B cell (primary cell): Measurements from ENCODE around the gene HSPA12B. TPM values are rescaled to one million over a fixed set of nuclear protein-coding genes. Genes with fewer than 3 reads are reported as not detected.

ENCODE experiments used
- ATAC-seq: fragments of 200-7000 bp; cut with Tn5 transposase; one replicate; pipeline ENCODE4 v1.10.0; 2021; ENCODE audit warnings: low read depth, mild to moderate bottlenecking, moderate number of reproducible peaks, moderate library complexity
- CTCF ChIA-PET: fragments of 350-600 bp; sonication (Branson Sonifier 250); formaldehyde crosslinking; loops from one replicate; lab custom pipeline; 2021; ENCODE audit warnings: antibody characterized with exemption, inconsistent platforms; lab: Charles Lee
- POLR2A ChIA-PET: fragments of 350-600 bp; sonication (Branson Sonifier 250); formaldehyde crosslinking; loops from one replicate; lab custom pipeline; 2021; ENCODE audit warnings: antibody characterized with exemption; lab: Charles Lee
- DNase-seq: peaks from one replicate; pipeline ENCODE4 v3.0.0; 2013
- H2AFZ ChIP-seq: 2 replicates; pipeline ENCODE4 v1.6.1; 2012; ENCODE audit warnings: mild to moderate bottlenecking, low read depth, low read length; ENCODE audit not compliant: insufficient read depth, poor library complexity, severe bottlenecking
- H3K27ac ChIP-seq, 2 donors: 1 replicate in 1 of 2; 2 replicates in 1 of 2; pipeline ENCODE4 v1.5.1; 2012 to 2013; ENCODE audit warnings: low read length in 2 of 2, mild to moderate bottlenecking in 2 of 2, moderate library complexity in 1 of 2
- H3K27me3 ChIP-seq, 4 experiments: fragments of 200-600 bp in 1 of 4; sonication (generic) in 1 of 4; replicated peaks in 1 of 4; 1 replicate in 2 of 4; 2 replicates in 2 of 4; pipeline versions ENCODE4 v1.6.1 to v1.7.0; 2013 to 2016; ENCODE audit warnings: low read length in 3 of 4, mild to moderate bottlenecking in 2 of 4, mixed read lengths in 1 of 4, moderate library complexity in 1 of 4; ENCODE audit not compliant: insufficient read depth in 4 of 4, control insufficient read depth in 3 of 4; ENCODE audit errors: control extremely low read depth in 1 of 4
- H3K36me3 ChIP-seq, 2 experiments: replicated peaks in 1 of 2; 1 replicate in 1 of 2; 2 replicates in 1 of 2; pipeline versions ENCODE4 v1.6.1 to v1.7.1; 2013; ENCODE audit warnings: low read length in 1 of 2; ENCODE audit not compliant: insufficient read depth in 2 of 2, control insufficient read depth in 1 of 2; ENCODE audit errors: control extremely low read depth in 1 of 2, extremely low read depth in 1 of 2
- H3K4me1 ChIP-seq, 2 donors: fragments of 200-600 bp in 1 of 2; sonication (generic) in 1 of 2; 1 replicate in 1 of 2; 2 replicates in 1 of 2; pipeline versions ENCODE4 v1.5.1 to v1.6.1; 2013 to 2017; ENCODE audit warnings: low read length in 2 of 2; ENCODE audit not compliant: control insufficient read depth in 2 of 2, insufficient read depth in 2 of 2
- H3K4me2 ChIP-seq: replicated peaks from 2 replicates; pipeline ENCODE3; 2012; ENCODE audit warnings: mild to moderate bottlenecking, low read depth, low read length; ENCODE audit not compliant: poor library complexity, severe bottlenecking
- H3K4me3 ChIP-seq, 5 experiments: fragments of 200-600 bp in 1 of 5; sonication (generic) in 1 of 5; 1 replicate in 3 of 5; 2 replicates in 2 of 5; pipeline versions ENCODE4 v1.5.1 to v1.7.0; 2011 to 2016; ENCODE audit warnings: low read length in 4 of 5, mild to moderate bottlenecking in 4 of 5, low read depth in 2 of 5, control low read depth in 1 of 5, moderate library complexity in 1 of 5; ENCODE audit not compliant: insufficient read depth in 1 of 5; ENCODE audit errors: control extremely low read depth in 1 of 5, extremely low read depth in 1 of 5
- H3K79me2 ChIP-seq: fragments of 200-600 bp; sonication (generic); one replicate; pipeline ENCODE4 v1.6.0; 2016; ENCODE audit warnings: low read length; ENCODE audit not compliant: control insufficient read depth, insufficient read depth
- H3K9ac ChIP-seq: fragments of 200-600 bp; sonication (generic); 2 replicates; pipeline ENCODE4 v1.6.1; 2017; ENCODE audit warnings: mild to moderate bottlenecking, low read length, moderate library complexity
- H3K9me3 ChIP-seq, 3 donors: one replicate each; pipeline versions ENCODE4 v1.6.1 to v1.7.1; 2013; ENCODE audit warnings: low read length in 2 of 3; ENCODE audit not compliant: control insufficient read depth in 2 of 3, insufficient read depth in 1 of 3; ENCODE audit errors: control extremely low read depth in 1 of 3
- H4K20me1 ChIP-seq: 2 replicates; pipeline ENCODE4 v1.6.0; 2012; ENCODE audit warnings: mild to moderate bottlenecking, low read length; ENCODE audit not compliant: insufficient read depth, control insufficient read depth, poor library complexity, severe bottlenecking
- H3K27ac Mint-ChIP-seq: one replicate; pipeline ENCODE4 v1.8.0; 2021; ENCODE audit warnings: mixed read lengths
- H3K27me3 Mint-ChIP-seq: one replicate; pipeline ENCODE4 v1.8.0; 2021; ENCODE audit warnings: mixed read lengths
- H3K4me1 Mint-ChIP-seq: one replicate; pipeline ENCODE4 v1.8.0; 2021; ENCODE audit warnings: mixed read lengths
- H3K4me3 Mint-ChIP-seq: one replicate; pipeline ENCODE4 v1.8.0; 2021; ENCODE audit warnings: mixed read lengths
- H3K9me3 Mint-ChIP-seq: one replicate; pipeline ENCODE4 v1.8.0; 2022; ENCODE audit warnings: mixed read lengths; ENCODE audit not compliant: insufficient read depth
- EZH2 ChIP-seq: IDR thresholded peaks from 2 replicates; pipeline ENCODE4 v1.6.1; 2012; ENCODE audit warnings: borderline replicate concordance, low read depth, mild to moderate bottlenecking, moderate library complexity, low read length; ENCODE audit not compliant: insufficient read depth, poor library complexity, severe bottlenecking
- WGBS: methylation state at CpG from one replicate; pipeline ENCODE4 v1.1.5; 2013; ENCODE audit warnings: missing lambda C conversion rate; ENCODE audit not compliant: insufficient coverage; 5-methylcytosine and 5-hydroxymethylcytosine counted together
- intact Hi-C: fragments of 100-400 bp; cut with micrococcal nuclease; formaldehyde crosslinking; loops from one replicate; pipeline ENCODE4 v1.10.0; 2022
- polyA plus RNA-seq: library from polyadenylated mRNA; depleted of rRNA; stranded (reverse); fragments of >200 nt; gene quantifications from 2 replicates; pipeline ENCODE4 v1.2.3, GENCODE V29; 2012
- total RNA-seq, 2 donors: library from RNA; stranded (reverse); fragments of 120-200 nt in 1 of 2; gene quantifications; 1 replicate in 1 of 2; 2 replicates in 1 of 2; pipeline versions ENCODE4 v1.2.3 to v1.2.4, GENCODE V29; 2013 to 2022
- TF ChIP-seq, protein P1 (sequence below): fragments of 200-600 bp; IDR thresholded peaks from one replicate; pipeline ENCODE4 v1.8.0; 2022; ENCODE audit warnings: antibody characterized with exemption, mild to moderate bottlenecking

HSPA12B gene
- total and polyA plus RNA-seq, 2 donors (not counting 1 experiment from before 2014, with no cell fraction given): not detected

DNA sequence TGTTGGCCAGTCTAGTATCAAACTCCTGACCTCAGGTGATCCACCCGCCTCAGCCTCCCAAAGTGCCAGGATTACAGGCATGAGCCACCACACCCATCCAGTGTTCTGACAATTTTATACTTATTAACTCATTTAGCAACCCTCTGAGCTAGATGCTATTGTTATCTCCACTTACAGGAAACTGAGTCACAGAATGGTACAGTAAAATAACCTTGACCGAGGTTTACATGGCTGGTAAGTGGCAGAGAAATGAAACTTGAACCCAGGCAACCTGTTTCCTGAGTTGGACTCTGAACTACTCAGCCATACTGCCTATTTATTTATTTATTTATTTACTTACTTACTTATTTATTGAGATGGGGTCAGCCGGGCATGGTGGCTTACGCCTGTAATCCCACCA lies 13.4 kb upstream of the HSPA12B start:
- Mint-ChIP-seq H3K4me1 (no peaks in the 10 kb centered on the region), H3K27ac (no peak overlapping the region), H3K4me3 (no peak overlapping the region), H3K27me3 (peaks cover 34% of the 10 kb centered on the region), H3K9me3 (no peaks in the 10 kb centered on the region)
- H3K4me3 ChIP-seq: no peak overlapping the region
- ChIA-PET CTCF (interaction anchor here (0.9 to 1.2 kb wide), 2 partner anchors 18 to 42 kb away, joined by 3 read pairs; no protein-coding TSS in a partner anchor), POLR2A (no interaction called here)
- DNase-seq (no peak), ATAC-seq (no peak)
- H3K4me2 ChIP-seq: no peak overlapping the region
- no peaks in the 10 kb centered on the region for H3K4me1 ChIP-seq
- TF ChIP-seq EZH2: no peak
- TF ChIP-seq, protein P1, sequence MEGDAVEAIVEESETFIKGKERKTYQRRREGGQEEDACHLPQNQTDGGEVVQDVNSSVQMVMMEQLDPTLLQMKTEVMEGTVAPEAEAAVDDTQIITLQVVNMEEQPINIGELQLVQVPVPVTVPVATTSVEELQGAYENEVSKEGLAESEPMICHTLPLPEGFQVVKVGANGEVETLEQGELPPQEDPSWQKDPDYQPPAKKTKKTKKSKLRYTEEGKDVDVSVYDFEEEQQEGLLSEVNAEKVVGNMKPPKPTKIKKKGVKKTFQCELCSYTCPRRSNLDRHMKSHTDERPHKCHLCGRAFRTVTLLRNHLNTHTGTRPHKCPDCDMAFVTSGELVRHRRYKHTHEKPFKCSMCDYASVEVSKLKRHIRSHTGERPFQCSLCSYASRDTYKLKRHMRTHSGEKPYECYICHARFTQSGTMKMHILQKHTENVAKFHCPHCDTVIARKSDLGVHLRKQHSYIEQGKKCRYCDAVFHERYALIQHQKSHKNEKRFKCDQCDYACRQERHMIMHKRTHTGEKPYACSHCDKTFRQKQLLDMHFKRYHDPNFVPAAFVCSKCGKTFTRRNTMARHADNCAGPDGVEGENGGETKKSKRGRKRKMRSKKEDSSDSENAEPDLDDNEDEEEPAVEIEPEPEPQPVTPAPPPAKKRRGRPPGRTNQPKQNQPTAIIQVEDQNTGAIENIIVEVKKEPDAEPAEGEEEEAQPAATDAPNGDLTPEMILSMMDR: no peak
- WGBS: 90% methylated on average over 2 of the region's 4 CpGs
- no peaks in the 10 kb centered on the region for H3K79me2 ChIP-seq
- no peak overlapping the region for H3K9ac ChIP-seq
- no peaks in the 10 kb centered on the region for H4K20me1 ChIP-seq
- intact Hi-C loops: no loop called here
- H3K27me3 ChIP-seq: no peaks in the 10 kb centered on the region
- H2AFZ ChIP-seq: no peak overlapping the region
- H3K9me3 ChIP-seq: peaks cover 0 to 1% (median 0%) of the 10 kb centered on the region in 3 donors
- no peak overlapping the region for H3K27ac ChIP-seq
- H3K36me3 ChIP-seq: no peaks in the 10 kb centered on the region

DNA sequence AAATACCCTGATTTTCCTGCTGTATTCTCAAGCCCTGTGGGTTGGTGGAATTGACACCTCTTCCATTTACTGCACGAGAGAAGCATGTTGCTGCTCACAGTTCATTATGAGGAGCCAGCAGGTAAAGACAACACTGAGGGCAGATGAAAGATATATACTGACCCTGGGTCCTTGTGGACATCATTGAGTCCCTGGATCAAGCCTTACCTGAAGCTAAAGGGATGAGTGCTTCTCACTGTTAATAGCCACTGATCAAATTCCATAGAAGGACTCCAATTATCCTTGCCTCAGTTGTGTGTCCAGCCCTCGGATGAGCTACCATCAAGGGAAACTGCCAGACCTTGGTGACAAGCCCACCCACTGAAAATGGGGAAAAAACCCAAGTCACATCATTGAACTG lies 12.4 kb upstream of the HSPA12B start:
- DNase-seq: no peak
- intact Hi-C loops: no loop called here
- no peak overlapping the region for H3K27ac ChIP-seq
- H4K20me1 ChIP-seq: no peaks in the 10 kb centered on the region
- ChIA-PET CTCF (no interaction called here), POLR2A (no interaction called here)
- H3K79me2 ChIP-seq: no peaks in the 10 kb centered on the region
- H3K27me3 ChIP-seq: no peaks in the 10 kb centered on the region
- H3K4me3 ChIP-seq: no peak overlapping the region
- peaks cover 0 to 1% (median 0%) of the 10 kb centered on the region in 3 donors for H3K9me3 ChIP-seq
- Mint-ChIP-seq H3K27ac (no peak overlapping the region), H3K27me3 (peaks cover 38% of the 10 kb centered on the region), H3K9me3 (no peaks in the 10 kb centered on the region), H3K4me1 (no peaks in the 10 kb centered on the region), H3K4me3 (no peak overlapping the region)
- H3K36me3 ChIP-seq: no peaks in the 10 kb centered on the region
- TF ChIP-seq EZH2: no peak
- TF ChIP-seq, protein P1: no peak
- H3K9ac ChIP-seq: no peak overlapping the region
- H2AFZ ChIP-seq: no peak overlapping the region
- H3K4me1 ChIP-seq: no peaks in the 10 kb centered on the region
- no peak for ATAC-seq
- H3K4me2 ChIP-seq: no peak overlapping the region
- 0% methylated on average over 1 of the region's 2 CpGs for WGBS
